GM12891 (cell line): ENCODE results near the gene DSG1.

Experiments used
- PAX5 ChIP-seq: IDR thresholded peaks from 2 replicates; pipeline ENCODE4 v1.6.1; 2011; ENCODE audit warnings: low read length, moderate library complexity, mild to moderate bottlenecking; ENCODE audit not compliant: insufficient read depth, severe bottlenecking
- POLR2A ChIP-seq: IDR thresholded peaks from 2 replicates; pipeline ENCODE4 v1.6.1; 2011; ENCODE audit warnings: low read depth, low read length, control low read depth
- POLR2AphosphoS5 ChIP-seq: IDR thresholded peaks from 2 replicates; pipeline ENCODE4 v1.6.1; 2011; ENCODE audit warnings: low read depth, low read length, control low read depth
- SPI1 ChIP-seq: IDR thresholded peaks from 2 replicates; pipeline ENCODE4 v1.6.1; 2011; ENCODE audit warnings: low read depth, low read length, control low read depth
- TAF1 ChIP-seq: IDR thresholded peaks from 2 replicates; pipeline ENCODE4 v1.6.1; 2011; ENCODE audit warnings: low read depth, low read length, control low read depth

GRCh38 chr18:31273812-31274527 is 44.0 kb upstream of the DSG1 start:
- TF ChIP-seq POLR2AphosphoS5 (no peak), TAF1 (no peak), POLR2A (no peak), PAX5 (no peak), SPI1 (no peak)
